OCI-LY1 (cell line): Measurements from ENCODE around the gene UROD.

Source experiments
- H2AFZ ChIP-seq: fragments of 200-600 bp; sonication (generic), shearing (Covaris generic); 2 replicates; pipeline ENCODE4 v1.6.0; 2014; ENCODE audit warnings: antibody characterized with exemption, mild to moderate bottlenecking, low read length
- H3F3A ChIP-seq: fragments of 200-600 bp; sonication (generic), shearing (Covaris generic); 2 replicates; pipeline ENCODE4 v1.6.0; 2014; ENCODE audit warnings: mild to moderate bottlenecking, antibody characterized with exemption, low read length, moderate library complexity; ENCODE audit not compliant: insufficient read depth
- H3K27ac ChIP-seq: fragments of 200-600 bp; sonication (generic); 2 replicates; pipeline ENCODE4 v1.5.1; 2014; ENCODE audit warnings: low read length, mixed run types, mild to moderate bottlenecking, low read depth; ENCODE audit not compliant: poor library complexity, severe bottlenecking
- H3K27me3 ChIP-seq: fragments of 200-600 bp; sonication (generic); 2 replicates; pipeline ENCODE4 v1.6.0; 2014; ENCODE audit warnings: antibody characterized with exemption, mild to moderate bottlenecking, low read length, moderate library complexity; ENCODE audit not compliant: insufficient read depth
- H3K36me3 ChIP-seq: fragments of 200-600 bp; sonication (generic); 2 replicates; pipeline ENCODE4 v1.6.1; 2014; ENCODE audit warnings: mild to moderate bottlenecking, antibody characterized with exemption, low read length, moderate library complexity, mixed read lengths; ENCODE audit not compliant: insufficient read depth
- H3K4me1 ChIP-seq: fragments of 200-600 bp; sonication (generic); 2 replicates; pipeline ENCODE4 v1.5.1; 2014; ENCODE audit warnings: mild to moderate bottlenecking, low read length, moderate library complexity; ENCODE audit not compliant: insufficient read depth, severe bottlenecking
- H3K4me2 ChIP-seq: fragments of 200-600 bp; sonication (generic), shearing (Covaris generic); 2 replicates; pipeline ENCODE4 v1.6.1; 2014; ENCODE audit warnings: low read length
- H3K4me3 ChIP-seq: fragments of 200-600 bp; sonication (generic); 2 replicates; pipeline ENCODE4 v1.5.1; 2014; ENCODE audit warnings: low read length, low read depth, mild to moderate bottlenecking, mixed read lengths; ENCODE audit not compliant: poor library complexity, severe bottlenecking
- H3K79me2 ChIP-seq: fragments of 200-600 bp; shearing (Covaris generic); 2 replicates; pipeline ENCODE4 v1.6.1; 2016; ENCODE audit warnings: mixed run types, low read length, mixed read lengths; ENCODE audit not compliant: insufficient read depth
- H3K9ac ChIP-seq: fragments of 200-600 bp; sonication (generic), shearing (Covaris generic); 2 replicates; pipeline ENCODE4 v1.6.1; 2014; ENCODE audit warnings: mild to moderate bottlenecking, low read length, mixed read lengths
- H3K9me2 ChIP-seq: fragments of 200-600 bp; sonication (generic), shearing (Covaris generic); 2 replicates; pipeline ENCODE4 v1.6.1; 2014; ENCODE audit warnings: low read depth, mild to moderate bottlenecking, low read length, mixed read lengths
- H3K9me3 ChIP-seq: fragments of 200-600 bp; shearing (Covaris generic); 2 replicates; pipeline ENCODE4 v1.6.1; 2014; ENCODE audit warnings: low read length, mixed read lengths
- H4K20me1 ChIP-seq: fragments of 200-600 bp; sonication (generic), shearing (Covaris generic); 2 replicates; pipeline ENCODE4 v1.6.0; 2016; ENCODE audit warnings: mild to moderate bottlenecking, low read length; ENCODE audit not compliant: insufficient read depth
- EZH2 ChIP-seq: fragments of 200-600 bp; sonication (generic), shearing (Covaris generic); IDR thresholded peaks from 2 replicates; pipeline ENCODE4 v1.8.0; 2017; ENCODE audit warnings: borderline replicate concordance, mixed run types, mild to moderate bottlenecking, antibody characterized with exemption, low read length, moderate library complexity, mixed read lengths
- TF ChIP-seq, protein P1 (sequence below): fragments of 200-600 bp; sonication (generic), shearing (Covaris generic); IDR thresholded peaks from 2 replicates; pipeline ENCODE4 v1.5.1; 2017; ENCODE audit warnings: mild to moderate bottlenecking, antibody characterized with exemption, low read length, moderate library complexity, mixed read lengths

Gene UROD

DNA sequence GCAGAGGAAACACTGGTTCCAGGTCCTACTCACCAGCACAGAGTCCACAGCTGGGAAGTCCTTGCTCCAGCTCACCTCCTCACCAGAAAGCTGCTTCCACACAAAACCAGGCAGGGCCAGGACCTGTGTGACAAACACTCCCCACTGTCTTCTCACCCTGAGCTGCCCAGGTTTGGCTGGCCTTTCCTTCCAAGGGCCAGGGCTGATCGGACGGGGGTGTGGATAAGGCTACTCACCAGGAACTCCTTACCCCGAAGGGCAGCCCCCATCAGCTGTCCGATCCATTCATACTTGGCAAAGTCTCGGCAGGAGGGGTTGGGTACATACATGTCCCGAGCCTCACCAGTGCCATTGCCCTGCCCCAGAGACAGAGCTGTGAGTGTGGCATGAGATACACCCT lies 6.3 kb upstream of the UROD start:
- H3K9ac ChIP-seq, result no peak overlapping the region
- H3K27me3 ChIP-seq, result no peaks in the 10 kb centered on the region
- H3K79me2 ChIP-seq, result no peaks in the 10 kb centered on the region
- no peaks in the 10 kb centered on the region for H3K9me2 ChIP-seq
- H4K20me1 ChIP-seq, result no peaks in the 10 kb centered on the region
- no peak overlapping the region for H3K4me2 ChIP-seq
- no peak for TF ChIP-seq EZH2
- TF ChIP-seq, protein P1, sequence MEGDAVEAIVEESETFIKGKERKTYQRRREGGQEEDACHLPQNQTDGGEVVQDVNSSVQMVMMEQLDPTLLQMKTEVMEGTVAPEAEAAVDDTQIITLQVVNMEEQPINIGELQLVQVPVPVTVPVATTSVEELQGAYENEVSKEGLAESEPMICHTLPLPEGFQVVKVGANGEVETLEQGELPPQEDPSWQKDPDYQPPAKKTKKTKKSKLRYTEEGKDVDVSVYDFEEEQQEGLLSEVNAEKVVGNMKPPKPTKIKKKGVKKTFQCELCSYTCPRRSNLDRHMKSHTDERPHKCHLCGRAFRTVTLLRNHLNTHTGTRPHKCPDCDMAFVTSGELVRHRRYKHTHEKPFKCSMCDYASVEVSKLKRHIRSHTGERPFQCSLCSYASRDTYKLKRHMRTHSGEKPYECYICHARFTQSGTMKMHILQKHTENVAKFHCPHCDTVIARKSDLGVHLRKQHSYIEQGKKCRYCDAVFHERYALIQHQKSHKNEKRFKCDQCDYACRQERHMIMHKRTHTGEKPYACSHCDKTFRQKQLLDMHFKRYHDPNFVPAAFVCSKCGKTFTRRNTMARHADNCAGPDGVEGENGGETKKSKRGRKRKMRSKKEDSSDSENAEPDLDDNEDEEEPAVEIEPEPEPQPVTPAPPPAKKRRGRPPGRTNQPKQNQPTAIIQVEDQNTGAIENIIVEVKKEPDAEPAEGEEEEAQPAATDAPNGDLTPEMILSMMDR, result no peak
- H3K4me1 ChIP-seq, result peaks cover 6% of the 10 kb centered on the region
- H2AFZ ChIP-seq, result no peak overlapping the region
- no peaks in the 10 kb centered on the region for H3F3A ChIP-seq
- H3K9me3 ChIP-seq, result no peaks in the 10 kb centered on the region
- no peak overlapping the region for H3K4me3 ChIP-seq
- H3K27ac ChIP-seq, result no peak overlapping the region
- H3K36me3 ChIP-seq, result peaks cover 66% of the 10 kb centered on the region

DNA sequence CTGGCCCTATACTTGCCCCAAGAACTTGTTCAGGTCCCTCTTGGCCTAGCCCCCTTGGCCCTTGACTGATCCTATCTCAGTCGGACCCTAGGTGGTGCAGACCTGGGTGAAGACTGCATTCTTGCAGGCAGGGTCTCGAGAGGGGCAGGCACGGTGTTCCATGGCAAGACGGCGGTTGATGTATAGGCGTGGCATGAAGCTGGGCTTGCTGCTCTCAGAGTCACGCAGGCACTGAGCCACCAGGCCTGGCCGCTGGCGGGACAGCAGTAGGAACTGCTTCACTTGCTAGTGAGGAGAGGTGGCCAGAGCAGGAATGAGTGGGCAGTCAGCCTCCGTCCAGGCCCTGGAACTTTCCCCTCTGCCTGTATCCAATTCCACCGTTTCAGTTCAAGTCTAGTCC lies 4.7 kb upstream of the UROD start:
- Histone ChIP-seq H3K4me1 (peaks cover 15% of the 10 kb centered on the region), H3K9ac (no peak overlapping the region), H3K79me2 (no peaks in the 10 kb centered on the region), H3F3A (no peaks in the 10 kb centered on the region), H3K4me3 (no peak overlapping the region), H2AFZ (no peak overlapping the region), H3K27me3 (no peaks in the 10 kb centered on the region), H3K9me2 (no peaks in the 10 kb centered on the region), H3K27ac (no peak overlapping the region), H3K4me2 (no peak overlapping the region), H3K9me3 (no peaks in the 10 kb centered on the region), H3K36me3 (peaks cover 61% of the 10 kb centered on the region), H4K20me1 (no peaks in the 10 kb centered on the region)
- TF ChIP-seq EZH2, result no peak
- TF ChIP-seq, protein P1, result no peak

DNA sequence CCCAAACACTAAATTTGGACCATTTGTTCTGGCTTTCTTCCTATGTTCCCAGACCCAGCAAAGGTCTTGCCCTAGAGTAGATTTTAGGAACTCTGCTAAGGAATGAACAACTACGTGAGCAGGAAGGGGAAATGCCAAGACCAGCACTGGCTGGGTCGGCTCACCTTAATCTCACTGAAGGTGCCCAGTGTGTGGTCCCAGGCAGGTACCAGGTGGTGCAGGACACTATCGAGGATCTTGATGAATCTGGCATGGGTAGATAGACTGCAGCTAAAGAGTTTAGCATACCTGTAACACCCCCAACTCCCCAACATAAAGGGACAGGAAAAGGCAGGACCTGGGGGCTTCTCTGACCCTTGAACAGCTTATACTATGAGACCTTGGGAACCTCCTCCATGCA lies 4.0 kb upstream of the UROD start:
- TF ChIP-seq, protein P1, result no peak
- TF ChIP-seq EZH2, result no peak
- H3K27ac ChIP-seq, result no peak overlapping the region
- H2AFZ ChIP-seq, result no peak overlapping the region
- H3K9me3 ChIP-seq, result no peaks in the 10 kb centered on the region
- no peaks in the 10 kb centered on the region for H4K20me1 ChIP-seq
- H3K4me3 ChIP-seq, result no peak overlapping the region
- no peaks in the 10 kb centered on the region for H3K27me3 ChIP-seq
- H3K9ac ChIP-seq, result no peak overlapping the region
- H3K4me1 ChIP-seq, result peaks cover 23% of the 10 kb centered on the region
- H3K36me3 ChIP-seq, result peaks cover 53% of the 10 kb centered on the region
- no peaks in the 10 kb centered on the region for H3F3A ChIP-seq
- H3K79me2 ChIP-seq, result no peaks in the 10 kb centered on the region
- H3K9me2 ChIP-seq, result no peaks in the 10 kb centered on the region
- H3K4me2 ChIP-seq, result no peak overlapping the region
